Measurements from ENCODE around the gene NCLN. TPM values are rescaled to one million over a fixed set of nuclear protein-coding genes. Genes with fewer than 3 reads are reported as not detected.

Gene NCLN
- total and polyA plus RNA-seq, 9 of the 15 experiments (the other 6 are each of a cell fraction or from before 2014, with no cell fraction given) = 3.8 to 126 (median 39.6) TPM

- TF ChIP-seq PATZ1 (CRISPR knock-in tag; IDR thresholded peaks at IDR 0.05; ENCODE audit: borderline replicate concordance) (no peak), POU5F1 (IDR thresholded peaks at IDR 0.05; ENCODE audit: borderline replicate concordance, low read depth, low read length, partially characterized antibody) (no peak), ZNF197 (CRISPR knock-in tag; IDR thresholded peaks at IDR 0.05; ENCODE audit: low read depth) (no peak), BCOR (IDR thresholded peaks at IDR 0.05) (no peak), GTF2F1 (IDR thresholded peaks at IDR 0.05; ENCODE audit: low read depth, low read length) (no peak), ELK3 (CRISPR knock-in tag; IDR thresholded peaks at IDR 0.05) (no peak), ZNF609 (CRISPR knock-in tag; IDR thresholded peaks at IDR 0.05; ENCODE audit: borderline replicate concordance) (no peak), JUND (IDR thresholded peaks at IDR 0.05; ENCODE audit: borderline replicate concordance, low read depth, low read length) (no peak; the same call in 1 of the 2 replicates), JUND (tag; IDR thresholded peaks at IDR 0.05; ENCODE audit: borderline replicate concordance, low read depth, low read length) (0 out of 3 replicates have a peak, but pooled peaks have one; percentile 24), TRIM24 (IDR thresholded peaks at IDR 0.05) (no peak), GTF2B (IDR thresholded peaks at IDR 0.05; ENCODE audit: extremely low read depth, insufficient read length) (no peak), C11orf30 (IDR thresholded peaks at IDR 0.05; ENCODE audit: low read depth) (peak; percentile 53; the same call in 1 of the 2 replicates), MYNN (IDR thresholded peaks at IDR 0.05) (no peak), MYNN (CRISPR knock-in tag; IDR thresholded peaks at IDR 0.05) (no peak), BCLAF1 (IDR thresholded peaks at IDR 0.05; ENCODE audit: borderline replicate concordance in 1 of 2, control insufficient read depth in 1 of 2, low read depth in 2 of 2, low read length in 1 of 2) (no peak)
Measured at GRCh38 chr19:3167533-3168272, 18.0 kb upstream of the NCLN start (continued).
